Heart right ventricle (tissue), 16 donors: ENCODE data around the gene NUP50. TPM values are rescaled to one million over a fixed set of nuclear protein-coding genes. Genes with fewer than 3 reads are reported as not detected.

Source experiments
- ATAC-seq, 8 donors: fragments of 200-7000 bp; cut with Tn5 transposase; one replicate each; pipeline ENCODE4 v1.9.1; 2020; ENCODE audit warnings: mild to moderate bottlenecking in 8 of 8, moderate library complexity in 8 of 8, moderate number of reproducible peaks in 1 of 8
- DNase-seq, 2 donors: peaks; one replicate each; pipeline ENCODE4 v3.0.0-alpha.2; 2020
- H3K27ac ChIP-seq, 10 donors: fragments of 200-600 bp; sonication (generic) in 2 of 10; one replicate each; pipeline versions ENCODE4 v1.5.0 to v1.8.0; 2020 to 2022; ENCODE audit warnings: mild to moderate bottlenecking in 3 of 10
- H3K27me3 ChIP-seq, 7 donors: fragments of 200-600 bp; one replicate each; pipeline ENCODE4 v1.8.0; 2021 to 2022; ENCODE audit warnings: mild to moderate bottlenecking in 2 of 7
- H3K36me3 ChIP-seq, 9 donors: fragments of 200-600 bp; sonication (generic) in 1 of 9; one replicate each; pipeline versions ENCODE4 v1.5.0 to v1.8.0; 2020 to 2022; ENCODE audit warnings: mild to moderate bottlenecking in 2 of 9
- H3K4me1 ChIP-seq, 9 donors: fragments of 200-600 bp; sonication (generic) in 1 of 9; one replicate each; pipeline versions ENCODE4 v1.5.0 to v1.8.0; 2020 to 2022; ENCODE audit warnings: mild to moderate bottlenecking in 4 of 9
- H3K4me3 ChIP-seq, 10 donors: fragments of 200-600 bp; sonication (generic) in 2 of 10; one replicate each; pipeline versions ENCODE4 v1.5.0 to v1.8.0; 2020 to 2022; ENCODE audit warnings: mild to moderate bottlenecking in 7 of 10, moderate library complexity in 2 of 10
- H3K9me3 ChIP-seq, 11 donors: fragments of 200-600 bp in 10 of 11; sonication (generic) in 2 of 11; one replicate each; pipeline versions ENCODE4 v1.5.0 to v1.8.0; 2013 to 2022; ENCODE audit warnings: mild to moderate bottlenecking in 2 of 11, control low read depth in 1 of 11, moderate library complexity in 1 of 11
- WGBS, 2 donors: extraction: QIAGEN DNeasy Blood & Tissue Kit; methylation state at CpG; one replicate each; pipeline ENCODE4 v1.1.7; 2013; ENCODE audit warnings: inconsistent platforms in 1 of 2; 5-methylcytosine and 5-hydroxymethylcytosine counted together
- intact Hi-C, 10 donors: fragments of 100-400 bp; cut with DNase I; formaldehyde crosslinking; loops; one replicate each; pipeline versions ENCODE4 v1.11.1 to v1.14.2; 2022
- polyA plus RNA-seq, 2 donors: library from polyadenylated mRNA; stranded (reverse); fragments of 200-250 nt; gene quantifications; one replicate each; pipeline ENCODE4 v1.2.3, GENCODE V29; 2013
- total RNA-seq, 10 donors: library from RNA; stranded (reverse); fragmentation: NEBNext Ultra II Directional in 3 of 10; extraction: Animal tissue kit (Norgen Biotek cat#: 25700) in 3 of 10; gene quantifications; one replicate each; pipeline versions ENCODE4 v1.2.1 to v1.2.4, GENCODE V29; 2021 to 2023
- TF ChIP-seq, protein P1 (sequence below), 9 donors: fragments of 200-600 bp; sonication (generic) in 2 of 9; IDR thresholded peaks; one replicate each; pipeline versions ENCODE4 v1.5.0 to v1.8.0; 2021 to 2022; ENCODE audit warnings: antibody characterized with exemption in 9 of 9, mild to moderate bottlenecking in 5 of 9, moderate library complexity in 1 of 9
- donor health status: Arrhythmogenic right ventricular cardiomyopathy.
- donor health status: ischemic (EF 13 %, LVEDD 7.1; RV severe dilation, severe dysfunction).
- donor health status: healthy with polysubstance abuse.
- donor health status: DM: no; HTN: yes; CAD: no.
- donor health status: DM: no; HTN: no; CAD: no.
- donor health status: ischemic (EF 25% LVEDD 6.9; RV normal size, moderate dysfunction).
- donor health status: ischemic (EF 25% LVEDD 5.7; RV mildly dilated, moderate dysfunction).
- donor health status: healthy.
- donor health status: DM: yes; HTN: yes; CAD: no.
- donor health status: Ischemic cardiomyopathy.
- donor health status: ischemic (EF 35%, LVEDD 5.7; RV mildly dilated, moderate dysfunction).
- donor health status: nonischemic (EF 11% LVEDD 7.7; RV severe dilation, severe dysfunction).
- donor health status: DM: yes; HTN: yes; CAD: no.
- donor health status: PGD.
- donor health status: ischemic (EF 29% LVEDD 5.4; RV normal size, mild dysfunction).
- donor health status: nonischemic (EF 23%, LVEDD 6.1; RV moderate dilation, normal function).

NUP50 gene
- total and polyA plus RNA-seq, 12 donors, result 5.7 to 21.2 (median 14.3) TPM

DNA sequence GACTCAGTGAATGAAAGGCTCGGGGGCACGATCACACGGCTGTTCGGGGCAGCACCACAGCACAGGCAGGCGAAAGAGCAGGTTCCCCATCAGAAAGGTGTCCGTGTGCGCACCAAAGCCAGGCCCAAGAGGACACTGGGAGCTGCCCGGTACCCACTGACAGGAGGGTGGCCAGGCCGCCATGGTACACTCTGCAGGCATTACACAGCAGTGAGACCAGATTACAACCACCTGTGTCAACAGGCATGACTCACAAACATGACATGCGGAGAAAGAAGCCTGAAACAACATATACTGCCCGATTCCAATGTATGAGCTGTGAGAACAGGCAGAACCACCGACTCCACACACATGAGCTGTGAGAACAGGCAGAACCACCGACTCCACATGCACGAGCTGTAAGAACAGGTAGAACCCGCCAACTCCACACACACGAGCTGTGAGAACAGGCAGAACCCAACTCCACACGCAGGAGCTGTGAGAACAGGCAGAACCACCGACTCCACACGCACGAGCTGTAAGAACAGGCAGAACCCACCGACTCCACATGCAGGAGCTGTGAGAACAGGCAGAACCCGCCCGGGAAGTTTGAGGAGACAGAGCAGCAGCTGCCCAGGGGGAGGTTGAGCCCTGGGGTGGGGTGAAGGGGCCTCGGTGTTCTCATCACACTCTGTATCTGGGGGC is 44.4 kb downstream of the NUP50 start:
- ATAC-seq (no peak), DNase-seq (no peak)
- TF ChIP-seq, protein P1, sequence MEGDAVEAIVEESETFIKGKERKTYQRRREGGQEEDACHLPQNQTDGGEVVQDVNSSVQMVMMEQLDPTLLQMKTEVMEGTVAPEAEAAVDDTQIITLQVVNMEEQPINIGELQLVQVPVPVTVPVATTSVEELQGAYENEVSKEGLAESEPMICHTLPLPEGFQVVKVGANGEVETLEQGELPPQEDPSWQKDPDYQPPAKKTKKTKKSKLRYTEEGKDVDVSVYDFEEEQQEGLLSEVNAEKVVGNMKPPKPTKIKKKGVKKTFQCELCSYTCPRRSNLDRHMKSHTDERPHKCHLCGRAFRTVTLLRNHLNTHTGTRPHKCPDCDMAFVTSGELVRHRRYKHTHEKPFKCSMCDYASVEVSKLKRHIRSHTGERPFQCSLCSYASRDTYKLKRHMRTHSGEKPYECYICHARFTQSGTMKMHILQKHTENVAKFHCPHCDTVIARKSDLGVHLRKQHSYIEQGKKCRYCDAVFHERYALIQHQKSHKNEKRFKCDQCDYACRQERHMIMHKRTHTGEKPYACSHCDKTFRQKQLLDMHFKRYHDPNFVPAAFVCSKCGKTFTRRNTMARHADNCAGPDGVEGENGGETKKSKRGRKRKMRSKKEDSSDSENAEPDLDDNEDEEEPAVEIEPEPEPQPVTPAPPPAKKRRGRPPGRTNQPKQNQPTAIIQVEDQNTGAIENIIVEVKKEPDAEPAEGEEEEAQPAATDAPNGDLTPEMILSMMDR (IDR thresholded peaks at IDR 0.05), result no peak
- 86% methylated on average over 24 of the region's 24 CpGs for WGBS, 2 donors
- intact Hi-C loops, result no loop called here
- Histone ChIP-seq H3K9me3 (no peaks in the 10 kb centered on the region), H3K36me3 (peaks cover 0 to 66% (median 3%) of the 10 kb centered on the region in 9 donors), H3K27ac (no peak overlapping the region), H3K4me3 (no peak overlapping the region), H3K27me3 (no peaks in the 10 kb centered on the region), H3K4me1 (peaks cover 0 to 22% (median 15%) of the 10 kb centered on the region in 9 donors)

DNA sequence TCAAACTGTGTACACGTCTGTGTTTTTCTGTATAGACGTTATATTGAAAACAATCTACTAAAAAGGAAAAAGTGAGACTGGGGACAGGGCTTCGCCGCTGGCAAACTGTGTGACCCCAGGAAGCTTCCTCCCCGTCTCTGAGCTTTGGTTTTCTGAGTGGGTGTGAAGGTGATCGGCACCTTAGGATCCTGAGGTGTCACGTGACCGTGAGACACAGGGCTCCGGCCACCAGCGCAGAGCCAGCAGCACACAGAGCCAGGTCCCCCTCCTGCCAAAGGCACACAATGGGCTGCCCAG is 44.9 kb downstream of the NUP50 start:
- Histone ChIP-seq H3K4me3 (no peak overlapping the region), H3K27ac (no peak overlapping the region), H3K9me3 (no peaks in the 10 kb centered on the region), H3K36me3 (peaks cover 0 to 61% (median under 1%) of the 10 kb centered on the region in 9 donors), H3K4me1 (peaks cover 0 to 27% (median 17%) of the 10 kb centered on the region in 9 donors), H3K27me3 (peaks cover 0 to 4% (median 0%) of the 10 kb centered on the region in 7 donors)
- TF ChIP-seq, protein P1 (IDR thresholded peaks at IDR 0.05), result no peak
- WGBS, 2 donors, result 87 to 91% methylated on average over 10 of the region's 10 CpGs
- no peak for ATAC-seq
- intact Hi-C loops, result no loop called here
- DNase-seq, result no peak

DNA sequence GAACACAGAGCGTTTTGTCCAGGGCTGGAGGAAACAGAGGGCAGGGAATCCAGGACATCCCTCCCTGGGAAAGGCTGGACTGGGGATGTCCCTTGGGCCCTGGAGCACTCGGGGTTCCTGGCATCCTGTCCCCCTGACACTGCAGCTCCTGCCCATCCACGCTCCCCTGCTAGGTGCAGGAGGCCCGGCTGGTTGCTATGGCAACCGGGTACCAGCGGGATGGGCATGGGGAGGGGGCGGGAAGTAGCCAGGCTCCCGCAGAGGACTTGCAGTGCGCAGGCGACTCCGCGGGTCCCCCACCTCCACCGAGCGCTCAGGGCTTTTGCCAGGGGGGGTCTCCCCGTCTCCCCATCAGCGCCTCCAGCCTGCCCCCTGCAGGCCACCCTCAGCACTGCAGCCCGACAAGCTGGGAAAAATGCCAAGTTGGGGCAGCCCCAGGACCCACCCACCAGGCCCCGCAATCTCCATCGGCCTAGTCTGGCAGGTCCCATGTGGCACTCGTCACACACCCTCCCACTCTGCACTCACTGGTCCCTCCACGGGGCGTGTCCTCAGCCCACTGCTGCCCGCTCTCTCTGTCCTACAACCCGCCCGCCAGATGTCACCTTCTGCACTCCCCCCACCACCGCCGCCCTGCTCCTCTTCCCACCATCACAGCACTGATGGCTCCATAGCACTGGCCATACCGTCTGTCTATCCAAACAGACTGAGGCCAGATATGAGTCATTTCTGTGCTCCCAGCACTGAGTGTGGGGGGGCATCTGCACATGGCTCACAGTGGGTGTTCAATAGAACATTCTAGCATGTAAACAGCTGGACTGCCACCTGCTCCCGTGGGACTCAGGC is 45.5 kb downstream of the NUP50 start:
- Histone ChIP-seq H3K4me1 (peaks cover 0 to 33% (median 17%) of the 10 kb centered on the region in 9 donors), H3K9me3 (no peaks in the 10 kb centered on the region), H3K36me3 (peaks cover 0 to 55% (median 0%) of the 10 kb centered on the region in 9 donors), H3K27me3 (peaks cover 0 to 6% (median 0%) of the 10 kb centered on the region in 7 donors), H3K27ac (no peak overlapping the region), H3K4me3 (no peak overlapping the region)
- 43 to 46% methylated on average over 28 to 29 of the region's 29 CpGs for WGBS, 2 donors
- intact Hi-C loops, result no loop called here
- ATAC-seq (peak in 1 of 8 donors; percentile 13), DNase-seq (peak in 1 of 2 donors; percentile 21)
- TF ChIP-seq, protein P1 (IDR thresholded peaks at IDR 0.05), result peak in 8 of 9 donors; percentile 13 to 70 (median 44)

DNA sequence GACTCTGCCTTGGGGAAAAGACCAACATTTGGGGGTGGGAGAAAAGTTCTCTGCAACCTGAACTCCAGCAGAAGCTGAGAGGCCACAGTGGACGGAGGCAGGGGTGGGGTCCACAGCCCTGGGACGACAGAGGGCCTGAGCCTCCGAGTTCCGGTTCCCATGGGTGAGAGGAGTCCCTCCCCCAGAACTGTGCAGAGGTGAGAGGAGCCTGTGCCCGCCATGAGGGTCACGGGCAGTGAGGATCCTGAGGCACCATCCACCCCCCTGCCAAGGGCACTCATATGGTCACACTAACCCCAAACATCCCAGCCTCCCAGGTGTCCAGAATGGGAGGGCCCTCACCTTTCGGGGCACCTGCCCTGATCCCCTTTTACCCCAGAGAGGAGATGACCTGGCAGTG is 46.4 kb downstream of the NUP50 start:
- Histone ChIP-seq H3K27ac (no peak overlapping the region), H3K36me3 (peaks cover 0 to 46% (median 0%) of the 10 kb centered on the region in 9 donors), H3K4me3 (no peak overlapping the region), H3K9me3 (no peaks in the 10 kb centered on the region), H3K4me1 (peaks cover 0 to 35% (median 17%) of the 10 kb centered on the region in 9 donors), H3K27me3 (peaks cover 0 to 9% (median 0%) of the 10 kb centered on the region in 7 donors)
- DNase-seq (peak in 1 of 2 donors; percentile 8), ATAC-seq (no peak)
- intact Hi-C loops, result no loop called here
- 93 to 94% methylated on average over 7 of the region's 7 CpGs for WGBS, 2 donors
- TF ChIP-seq, protein P1 (IDR thresholded peaks at IDR 0.05), result no peak
